Activated CD8-positive, alpha-beta memory T cell treated with anti-CD3 and anti-CD28 coated beads, Interleukin-2, amount 50 U/mL, for 4 hours (primary cell): ENCODE measurements around the gene CCNT2.
"Not testable (repeated sequence)": the region's sequence is repeated elsewhere in the genome, so short reads cannot be mapped to it uniquely, and the experiment has no call there.

Experiments
- DNase-seq: peaks from one replicate; pipeline ENCODE4 v3.0.0-alpha.2; 2020

The CCNT2 gene

GRCh38 chr2:134919341-134920210, 954 bp downstream of the CCNT2 start:
- peak; percentile 33 for DNase-seq

- DNase-seq: no peak
Observed at GRCh38 chr2:134924912-134925311, 6.3 kb downstream of the CCNT2 start.

GRCh38 chr2:134926231-134926931, 7.8 kb downstream of the CCNT2 start:
- no peak for DNase-seq

- no peak for DNase-seq
Observed at GRCh38 chr2:134927195-134927594, 8.6 kb downstream of the CCNT2 start.

- DNase-seq: no peak
Observed at GRCh38 chr2:134932864-134933526, 14.4 kb downstream of the CCNT2 start.

- DNase-seq: no peak
Observed at GRCh38 chr2:134933732-134934131, 15.1 kb downstream of the CCNT2 start.

- DNase-seq: no peak
Observed at GRCh38 chr2:134934150-134934549, 15.5 kb downstream of the CCNT2 start.

GRCh38 chr2:134934641-134935040, 16.0 kb downstream of the CCNT2 start:
- no peak for DNase-seq

- no peak for DNase-seq
Observed at GRCh38 chr2:134936691-134937090, 18.1 kb downstream of the CCNT2 start.

- DNase-seq: no peak
Observed at GRCh38 chr2:134943540-134943939, 24.9 kb downstream of the CCNT2 start.

GRCh38 chr2:134944975-134945374, 26.4 kb downstream of the CCNT2 start:
- no peak for DNase-seq

GRCh38 chr2:134946073-134946472, 27.5 kb downstream of the CCNT2 start:
- DNase-seq: no peak

- no peak for DNase-seq
Observed at GRCh38 chr2:134949981-134950708, 31.5 kb downstream of the CCNT2 start.

GRCh38 chr2:134950886-134951285, 32.3 kb downstream of the CCNT2 start:
- no peak for DNase-seq

GRCh38 chr2:134952608-134953007, 34.0 kb downstream of the CCNT2 start:
- DNase-seq: no peak

- DNase-seq: no peak
Observed at GRCh38 chr2:134954065-134954464, 35.4 kb downstream of the CCNT2 start.

GRCh38 chr2:134955744-134956143, 37.1 kb downstream of the CCNT2 start:
- DNase-seq: no peak

GRCh38 chr2:134957477-134957876, 38.9 kb downstream of the CCNT2 start:
- no peak for DNase-seq

- not testable (repeated sequence) for DNase-seq
Observed at GRCh38 chr2:134967166-134967565, 48.5 kb downstream of the CCNT2 start.

- DNase-seq: no peak
Observed at GRCh38 chr2:134973241-134974138, 54.9 kb downstream of the CCNT2 start.

- DNase-seq: no peak
Observed at GRCh38 chr2:134975281-134976009, 56.8 kb downstream of the CCNT2 start.
